ENCODE data around the gene AIG1.

- TF ChIP-seq CTCF (IDR thresholded peaks at IDR 0.05; ENCODE audit: poor library complexity) (no peak), EZH2 (IDR thresholded peaks at IDR 0.05; ENCODE audit: borderline replicate concordance) (no peak), EZH2phosphoT487 (IDR thresholded peaks at IDR 0.05; ENCODE audit: low read depth, severe bottlenecking, unreplicated experiment) (no peak)
Observed at GRCh38 chr6:143112084-143112768, 51.5 kb downstream of the AIG1 start.

All from hepatocyte (in vitro differentiated cells).